HTR-8/SVneo (cell line): Measurements from ENCODE around the gene MGAT5.

ENCODE experiments used
- DNase-seq: peaks from one replicate; pipeline ENCODE4 v3.0.0; 2011; ENCODE audit warnings: low spot score, mixed read lengths; ENCODE audit not compliant: insufficient read length
- FAIRE-seq: peaks from 2 replicates; lab custom pipeline; 2011; peaks lifted over from hg19 to GRCh38; lab: Jason Lieb, UNC

The MGAT5 gene

DNA sequence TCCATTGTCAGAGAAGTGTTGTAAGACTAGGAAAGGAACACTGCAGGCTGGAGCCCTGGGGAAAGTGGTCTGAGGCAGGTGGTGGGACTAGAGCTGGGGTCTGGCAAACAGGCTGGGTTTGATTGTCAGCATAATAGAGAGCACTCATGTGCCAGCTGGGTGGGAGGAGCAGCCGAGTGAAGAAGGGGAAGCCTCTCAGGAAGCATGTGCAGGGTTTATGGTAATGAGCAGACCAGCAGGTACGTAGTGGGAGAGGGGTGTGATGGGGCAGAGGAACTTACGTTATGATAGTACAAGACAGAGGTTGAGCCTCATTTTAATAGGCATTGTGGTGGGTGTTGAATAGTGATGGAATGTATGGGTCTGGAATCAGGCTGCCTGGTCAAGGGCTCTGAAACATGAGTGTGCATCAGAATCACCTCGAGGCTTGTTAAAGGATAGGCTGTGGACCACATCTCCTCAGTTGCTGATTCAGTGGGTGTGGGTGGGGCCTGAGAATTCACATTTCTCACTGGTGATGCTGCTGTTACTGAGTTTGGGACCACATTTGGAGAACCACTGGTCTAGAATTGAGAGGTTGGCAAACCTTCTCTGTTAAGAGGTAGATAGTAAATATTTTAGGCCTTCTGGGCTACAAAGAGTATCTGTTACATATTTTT is 1.7 kb upstream of the MGAT5 start:
- no peak for DNase-seq

DNA sequence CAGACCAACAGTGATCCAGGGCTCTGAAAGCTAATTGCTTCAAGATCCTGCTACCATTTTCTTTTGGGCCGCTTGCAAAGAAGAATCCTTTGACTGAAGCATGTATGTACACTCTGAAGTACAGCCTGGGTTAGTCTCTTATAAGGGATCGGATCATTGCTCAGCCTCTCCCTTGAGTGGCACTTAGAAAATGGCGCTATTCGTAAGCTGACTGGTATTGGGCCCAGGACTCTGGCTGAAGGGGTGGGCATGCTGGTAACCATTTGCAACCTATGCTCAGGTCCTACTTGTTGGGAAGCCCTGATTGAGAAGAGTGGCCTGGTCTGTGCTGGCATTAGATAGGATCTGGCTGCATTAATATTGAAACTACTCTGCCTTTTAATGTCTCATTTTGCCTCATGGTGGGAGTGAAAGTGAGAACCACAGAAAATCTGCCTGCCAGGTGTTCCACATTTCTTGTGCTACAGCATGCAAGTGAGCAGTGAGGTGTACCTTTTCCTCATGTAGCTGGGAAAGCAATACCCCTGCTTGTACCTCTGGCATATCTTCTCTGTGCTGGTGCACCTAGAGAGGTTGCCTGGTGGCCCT is 661 bp upstream of the MGAT5 start:
- no peak for FAIRE-seq
- no peak for DNase-seq

More for the DNA sequence above, 1.7 kb upstream of the MGAT5 start:
- no peak for FAIRE-seq

DNA sequence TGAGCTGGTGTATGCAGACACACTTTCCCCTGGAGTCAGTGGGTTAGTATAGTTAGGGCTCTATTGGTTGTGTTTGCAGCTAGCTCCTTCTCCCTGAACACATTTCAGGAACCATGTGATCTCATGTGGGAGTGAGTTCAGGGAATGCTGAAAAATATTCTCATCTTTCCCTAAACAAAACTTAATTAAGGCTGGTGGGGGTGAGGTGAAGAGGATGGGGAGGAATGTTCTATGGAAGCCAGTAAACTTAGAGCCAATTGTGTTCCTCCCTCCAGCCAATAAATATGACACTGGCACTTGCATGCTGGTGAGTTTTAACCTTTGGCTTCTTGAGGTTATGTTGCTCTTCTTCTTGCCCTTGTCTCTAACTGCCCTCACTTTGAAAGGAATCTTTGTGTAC is 952 bp downstream of the MGAT5 start:
- DNase-seq = no peak
- FAIRE-seq = no peak

DNA sequence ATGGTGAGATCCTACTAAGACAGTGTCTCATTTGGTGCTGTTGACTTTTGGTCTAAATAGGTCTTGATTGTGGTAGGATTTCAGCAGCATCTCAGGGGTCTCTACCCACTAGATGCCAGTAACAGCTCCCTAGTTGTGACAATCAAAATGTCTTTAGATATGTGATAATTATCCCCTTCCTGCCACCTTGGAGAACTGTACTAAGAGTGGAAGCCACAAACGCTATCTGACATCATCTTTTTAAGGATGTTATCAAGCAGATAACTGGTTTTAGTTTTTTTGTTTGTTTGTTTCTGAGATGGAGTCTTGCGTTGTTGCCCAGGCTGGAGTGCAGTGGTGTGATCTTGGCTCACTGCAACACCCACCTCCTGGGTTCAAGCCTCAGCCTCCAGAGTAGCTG is 3.1 kb downstream of the MGAT5 start:
- FAIRE-seq = no peak

DNA sequence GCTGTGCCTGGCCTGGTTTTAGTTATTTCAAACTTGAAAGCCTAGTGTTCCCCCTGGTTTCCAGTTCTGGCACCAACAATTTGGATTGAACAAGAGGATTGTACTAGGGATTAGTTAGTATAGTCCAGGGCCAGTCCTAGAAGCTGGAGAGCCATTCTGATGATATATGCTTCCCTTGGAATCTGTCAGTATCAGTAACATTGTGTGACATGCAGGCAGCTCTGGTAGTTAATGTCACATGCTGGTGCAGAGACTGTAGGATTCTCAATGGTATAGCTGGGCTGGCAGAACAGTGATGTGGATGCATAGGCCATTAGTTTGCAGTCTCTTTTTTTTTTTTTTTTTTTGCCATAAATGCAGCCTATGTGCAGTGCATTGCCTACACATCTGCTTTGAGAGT is 3.6 kb downstream of the MGAT5 start:
- DNase-seq (no peak), FAIRE-seq (no peak)

More for the DNA sequence above, 3.1 kb downstream of the MGAT5 start:
- DNase-seq = no peak

DNA sequence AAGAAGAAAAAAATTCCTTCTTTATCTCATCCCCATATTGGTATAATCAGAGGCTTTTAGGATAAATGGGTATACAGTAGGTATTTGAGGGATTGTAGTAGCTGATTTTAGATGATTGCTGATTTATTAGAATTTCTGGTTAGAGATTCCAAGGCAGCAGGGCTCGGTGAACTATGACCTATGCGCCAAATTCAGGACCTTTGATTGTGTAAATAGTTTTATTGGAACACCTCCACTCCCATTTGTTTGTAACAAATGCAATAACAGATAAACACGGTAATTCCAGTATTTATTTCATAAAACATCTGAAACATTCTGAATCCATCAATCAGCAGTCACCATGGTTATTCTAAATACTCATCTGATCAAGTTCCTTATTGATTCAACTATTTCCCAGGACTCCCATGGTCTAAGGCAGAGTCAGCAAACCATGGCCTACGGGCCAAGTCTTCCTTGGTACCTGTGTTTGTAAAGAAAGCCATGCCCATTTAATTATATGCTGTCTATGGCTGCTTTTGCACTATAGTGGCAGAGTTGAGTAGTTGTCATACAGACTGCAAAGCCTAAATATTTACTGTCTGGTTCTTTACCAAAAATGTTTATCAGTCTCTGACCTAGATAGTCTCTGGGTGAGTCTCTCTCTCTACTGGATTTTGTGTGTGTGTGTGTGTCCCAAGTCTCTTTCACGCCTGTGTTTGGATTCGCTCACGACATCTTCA is 4.3 kb downstream of the MGAT5 start:
- DNase-seq (no peak), FAIRE-seq (no peak)

DNA sequence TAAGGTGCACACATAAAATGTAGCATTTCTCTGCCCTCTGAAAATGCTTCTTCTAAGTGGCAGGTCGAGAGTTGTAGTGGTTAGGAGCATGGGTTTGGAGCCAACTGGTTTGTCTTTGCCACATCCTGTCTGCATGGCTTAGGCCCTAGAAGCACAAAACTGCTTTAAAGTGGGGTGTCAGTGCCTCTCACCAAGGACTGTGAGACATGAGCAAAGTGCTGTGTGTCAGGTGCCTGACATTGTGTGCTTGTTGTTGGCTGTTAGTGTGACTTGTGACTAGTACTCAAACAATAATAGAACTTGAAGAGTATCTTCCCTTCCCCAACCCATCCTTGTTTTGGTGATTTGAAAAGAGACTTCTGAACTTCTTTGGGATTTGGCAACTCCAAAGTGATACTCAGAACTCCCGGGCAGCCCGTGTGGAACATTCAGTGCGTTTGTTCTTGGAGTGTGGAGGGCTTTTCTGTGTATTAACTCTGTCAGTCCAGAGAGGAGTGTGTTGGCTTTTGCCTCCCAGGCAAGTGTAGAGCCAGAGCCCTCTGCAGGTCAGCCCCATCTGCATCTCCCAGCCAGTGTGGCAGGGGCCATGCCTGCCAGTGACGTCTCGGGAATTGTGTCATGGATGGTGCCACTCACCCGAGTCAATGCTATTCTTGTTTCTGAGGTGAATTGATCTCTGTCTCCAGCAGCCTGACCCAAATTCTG is 5.0 kb downstream of the MGAT5 start:
- DNase-seq = no peak
- no peak for FAIRE-seq

DNA sequence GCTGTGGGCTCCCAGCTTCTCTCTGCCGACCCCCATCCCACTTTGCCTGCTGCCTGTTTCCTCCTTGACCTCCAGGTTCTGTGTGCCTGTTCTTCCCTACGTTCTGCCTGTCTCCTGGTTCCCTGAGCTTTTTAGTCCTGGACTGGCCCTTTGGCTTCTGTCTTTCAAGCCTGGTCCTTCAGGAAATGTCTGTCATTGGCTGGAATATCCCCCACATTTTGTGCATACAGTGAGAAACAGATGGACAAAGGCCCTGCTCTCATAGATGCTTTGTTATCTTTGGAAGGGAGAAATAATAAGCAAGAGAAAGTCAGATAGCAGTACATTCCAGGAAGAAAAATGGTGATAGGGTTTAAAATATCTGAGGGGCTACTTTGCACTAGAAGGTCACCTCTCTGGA is 5.7 kb downstream of the MGAT5 start:
- DNase-seq = no peak
- no peak for FAIRE-seq

DNA sequence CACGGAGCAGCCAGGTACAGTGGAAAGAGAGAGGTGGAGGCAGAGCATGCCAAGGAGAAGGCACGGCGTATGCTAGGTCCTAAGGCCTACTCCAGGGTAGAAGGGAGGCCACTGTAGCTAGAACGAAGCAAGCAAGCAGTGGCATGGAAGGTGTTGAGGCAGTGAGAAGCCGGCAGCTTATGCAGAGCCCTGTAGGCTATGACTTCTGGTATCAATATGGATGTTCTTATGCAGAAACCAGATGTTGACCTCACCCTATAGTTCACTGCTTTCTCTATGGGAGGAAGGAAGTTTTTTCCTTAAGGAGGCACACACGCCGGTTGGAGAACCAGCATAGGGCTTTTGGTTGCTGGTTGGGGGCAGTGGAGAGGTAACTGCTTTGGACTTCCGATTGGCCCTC is 6.1 kb downstream of the MGAT5 start:
- FAIRE-seq (no peak), DNase-seq (no peak)

DNA sequence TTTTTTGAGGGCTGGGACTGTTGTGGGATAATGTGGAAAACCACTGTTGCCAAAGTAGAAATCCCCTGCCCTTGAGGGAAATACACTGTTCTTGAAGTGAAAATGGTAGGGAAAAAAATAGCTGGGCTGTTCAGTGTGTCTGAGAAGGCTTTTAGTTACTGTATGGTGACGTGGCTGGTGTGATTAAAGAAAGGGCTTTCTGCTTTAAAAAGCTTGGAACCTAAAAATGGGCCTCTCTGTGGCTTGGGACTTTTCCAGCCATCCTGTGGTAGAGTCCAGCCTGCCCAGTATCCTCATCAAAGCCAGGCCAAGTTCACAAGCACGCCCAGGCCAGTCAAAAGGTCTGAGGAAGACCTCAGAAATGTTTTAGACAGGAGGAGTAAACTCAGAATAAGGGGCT is 6.8 kb downstream of the MGAT5 start:
- DNase-seq (no peak), FAIRE-seq (no peak)

DNA sequence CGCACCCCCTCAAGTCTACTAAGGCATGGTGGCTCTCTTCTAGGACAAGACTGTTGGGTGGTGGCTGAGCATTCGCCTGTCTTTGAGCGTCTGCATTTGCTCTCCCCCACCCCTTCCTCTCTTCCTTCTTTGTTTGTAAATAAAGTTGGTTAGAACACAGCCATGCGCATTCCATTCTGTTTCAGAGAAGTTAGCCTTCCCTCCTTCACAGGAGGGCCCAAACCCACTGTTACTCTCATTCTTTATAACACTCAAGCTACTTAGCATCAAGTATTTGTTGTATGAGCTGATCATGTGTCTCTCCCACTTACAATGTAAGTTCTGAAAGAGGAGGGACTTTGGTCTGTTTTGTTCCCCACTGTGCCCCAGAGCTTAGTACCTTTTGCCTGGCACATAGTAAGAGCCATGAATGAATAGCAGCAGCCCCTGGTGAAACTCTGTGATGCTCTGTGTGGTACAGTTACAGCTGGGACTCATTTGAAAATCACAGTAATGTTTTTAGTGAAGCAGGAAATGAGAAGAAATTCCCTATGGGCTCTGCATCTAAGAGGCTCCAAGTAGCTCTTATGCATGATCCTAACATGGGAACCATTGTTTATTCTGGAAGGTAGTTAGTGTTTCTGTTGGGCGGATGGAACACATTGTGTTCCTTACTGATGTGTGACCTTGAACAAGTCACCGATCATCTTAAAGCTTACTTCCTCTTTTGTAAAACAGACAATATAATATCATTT is 7.7 kb downstream of the MGAT5 start:
- FAIRE-seq (no peak), DNase-seq (no peak)

DNA sequence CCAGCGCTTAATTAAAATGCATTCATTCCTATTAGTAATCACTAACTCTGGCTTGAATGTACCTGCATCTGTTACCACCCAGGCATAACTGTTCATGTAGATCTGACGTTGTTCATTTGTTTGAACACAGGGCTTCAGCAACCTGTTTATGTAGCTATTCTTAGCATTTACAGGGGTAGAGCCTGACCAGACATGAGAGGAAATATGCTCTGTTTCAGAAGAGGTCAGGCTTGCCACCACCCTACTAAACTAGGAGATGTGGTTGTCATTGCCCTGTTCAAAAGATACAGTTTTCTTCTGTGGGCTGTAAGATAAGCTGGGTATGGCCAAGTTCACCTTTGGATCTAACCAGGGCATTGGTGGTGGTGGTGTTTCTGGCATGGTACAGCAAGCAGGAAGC is 8.8 kb downstream of the MGAT5 start:
- no peak for DNase-seq
- FAIRE-seq = no peak

DNA sequence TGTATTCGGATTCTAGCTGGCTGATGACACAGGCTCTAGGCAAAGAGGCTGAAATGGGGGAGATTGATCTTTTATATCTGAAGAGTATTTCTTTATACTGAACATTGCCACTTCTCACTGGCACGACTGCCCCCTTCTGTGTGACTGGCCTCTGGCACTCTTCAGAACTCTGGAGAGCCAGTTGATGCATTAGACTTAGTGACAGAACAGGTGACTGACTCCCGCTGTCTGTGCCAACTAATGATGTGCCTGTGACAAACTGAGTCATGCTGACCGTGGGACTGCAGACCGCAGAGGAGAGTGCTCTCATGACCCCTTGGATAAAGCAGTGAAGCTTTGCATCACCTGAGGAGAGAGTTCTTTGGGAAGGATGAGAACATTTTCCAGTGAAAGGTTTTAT is 14.4 kb downstream of the MGAT5 start:
- FAIRE-seq (no peak), DNase-seq (no peak)

DNA sequence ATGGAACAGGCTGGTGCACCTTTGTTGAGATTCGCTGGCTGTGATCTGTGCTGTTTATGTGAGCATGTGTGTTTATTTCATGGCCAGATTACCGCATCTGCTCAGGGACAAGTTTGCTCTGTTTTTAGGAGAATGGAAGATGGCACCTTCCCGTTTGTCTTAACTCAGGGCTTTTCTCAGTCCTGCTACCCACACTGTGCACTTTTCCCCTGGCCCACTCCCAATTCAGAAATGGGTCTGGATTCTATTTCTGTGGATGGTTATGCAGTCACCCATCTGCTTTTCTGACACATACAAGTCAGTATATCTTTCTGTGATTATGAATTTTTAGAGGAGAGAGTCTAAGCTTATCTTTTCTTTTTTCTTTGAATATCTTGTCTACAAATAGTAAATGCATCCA is 15.4 kb downstream of the MGAT5 start:
- no peak for FAIRE-seq
- no peak for DNase-seq

DNA sequence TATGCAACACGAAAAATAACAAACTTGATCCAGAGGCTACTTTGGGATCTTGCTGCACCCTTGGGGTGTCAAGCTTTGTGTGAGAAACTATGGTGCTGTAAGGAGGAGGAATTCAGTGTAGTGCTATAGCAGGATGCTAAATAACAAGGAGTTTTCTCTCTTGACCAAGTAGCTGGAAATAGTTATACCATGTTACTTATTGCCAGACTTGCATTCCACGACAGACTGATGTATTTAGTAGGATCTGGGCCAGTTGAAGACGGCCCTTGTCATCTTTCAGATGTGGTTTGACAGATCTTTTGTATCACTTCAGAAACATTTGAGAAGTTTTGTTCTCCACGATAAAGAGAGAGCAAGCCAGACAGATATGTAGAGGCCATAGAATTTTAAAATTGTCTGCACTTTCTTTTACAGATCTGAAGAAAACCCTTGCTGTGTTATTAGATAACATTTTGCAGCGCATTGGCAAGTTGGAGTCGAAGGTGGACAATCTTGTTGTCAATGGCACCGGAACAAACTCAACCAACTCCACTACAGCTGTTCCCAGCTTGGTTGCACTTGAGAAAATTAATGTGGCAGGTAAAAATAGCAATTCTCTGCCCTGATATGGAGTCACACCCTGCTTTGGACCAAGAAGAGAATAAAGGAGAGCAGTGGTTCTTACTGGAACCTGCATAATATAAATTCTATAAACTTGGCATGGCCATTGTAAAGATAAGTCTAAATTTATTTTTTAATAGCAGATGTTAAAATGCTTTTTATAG is 16.3 kb downstream of the MGAT5 start:
- FAIRE-seq (no peak), DNase-seq (no peak)

DNA sequence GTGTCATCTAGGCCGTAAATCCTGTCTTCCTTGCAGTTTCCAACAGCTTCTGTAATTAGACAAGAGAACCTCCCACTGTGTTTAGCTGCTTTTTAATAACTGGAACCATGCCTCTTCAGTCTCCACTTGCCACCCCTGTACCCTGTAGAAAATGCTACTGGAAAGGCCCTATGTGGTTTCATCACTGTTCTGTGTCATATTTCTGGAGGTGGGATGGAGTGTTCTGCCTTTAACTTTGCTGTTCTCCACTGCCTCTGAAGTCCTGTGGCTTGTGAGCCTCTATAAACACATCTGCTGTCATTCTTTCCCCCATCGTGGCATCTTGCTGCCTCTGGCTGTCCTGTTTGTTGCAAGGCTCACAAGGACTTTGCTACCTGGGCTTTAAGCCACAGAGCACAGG is 17.9 kb downstream of the MGAT5 start:
- FAIRE-seq (no peak), DNase-seq (no peak)

DNA sequence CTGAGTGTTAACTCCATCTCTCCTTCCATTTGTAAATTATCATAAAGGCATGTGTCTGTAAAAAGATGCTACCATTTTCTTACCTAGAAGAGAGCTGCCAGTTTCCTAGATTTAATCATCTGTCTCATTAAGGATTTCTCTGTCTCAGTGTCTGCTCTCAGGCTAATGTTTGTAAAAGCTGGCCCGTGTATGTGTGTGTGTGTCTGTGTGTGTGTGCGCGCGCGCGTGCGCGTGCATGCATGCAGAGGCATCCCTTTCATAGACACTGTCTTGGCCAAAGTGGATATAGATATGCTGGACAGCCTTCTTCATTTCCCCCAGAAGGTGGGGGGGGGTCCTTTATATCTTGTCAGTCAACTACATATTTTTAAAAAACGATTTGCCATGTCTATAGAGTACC is 18.9 kb downstream of the MGAT5 start:
- DNase-seq = no peak
- FAIRE-seq = no peak

DNA sequence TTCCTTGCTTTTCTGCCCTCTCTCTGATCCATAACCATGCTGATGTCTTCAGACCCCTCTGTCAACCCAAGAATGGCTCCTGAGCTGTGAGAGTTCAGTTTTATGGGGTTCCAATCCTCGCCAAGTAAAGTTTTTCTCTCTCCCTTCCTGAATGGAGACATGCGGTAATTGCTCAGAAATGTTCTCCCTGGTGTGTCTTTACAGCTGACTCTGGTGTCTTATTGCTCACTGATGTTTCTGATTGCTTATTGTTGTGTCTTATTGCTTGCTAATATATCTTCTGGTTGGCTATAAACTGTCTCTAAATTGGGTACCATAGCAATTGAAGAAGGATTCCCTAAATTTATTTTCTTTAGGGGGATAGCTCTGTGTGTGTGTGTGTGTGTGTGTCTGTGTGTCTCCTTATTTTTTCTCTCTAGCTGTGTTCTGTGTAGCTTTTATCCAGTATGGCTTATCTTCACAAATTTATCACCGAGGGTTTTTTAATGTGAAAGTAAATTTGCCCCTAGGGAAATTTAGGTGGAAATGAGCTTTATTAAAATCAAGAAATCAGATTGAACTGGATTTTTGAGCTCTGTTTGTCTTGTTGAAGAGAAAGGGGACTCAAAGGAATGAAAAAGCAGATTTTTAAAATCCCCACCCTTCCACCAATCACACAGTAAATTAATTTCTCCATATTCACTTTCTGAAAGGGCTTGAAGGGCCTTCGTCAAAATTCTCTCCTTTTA is 19.5 kb downstream of the MGAT5 start:
- no peak for FAIRE-seq
- DNase-seq = no peak

DNA sequence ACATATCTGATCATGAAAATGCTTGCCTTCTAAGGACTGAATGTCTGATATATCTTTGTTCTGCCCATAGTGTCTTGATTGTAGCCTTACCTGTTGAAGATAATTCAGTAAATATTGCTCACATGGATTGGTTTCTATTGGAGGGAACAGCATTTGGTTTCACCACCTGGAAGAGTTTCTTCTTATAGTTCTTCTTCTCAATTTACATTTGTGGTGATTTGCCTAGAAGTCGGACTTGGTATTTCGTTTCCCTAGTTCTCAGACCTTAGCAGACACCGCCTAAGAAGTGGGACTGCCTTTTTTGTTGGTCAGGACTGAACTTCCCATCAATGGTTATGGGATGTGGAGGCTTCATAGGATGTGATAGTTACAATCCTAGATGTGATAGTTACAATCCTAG is 20.2 kb downstream of the MGAT5 start:
- FAIRE-seq = no peak

More for the DNA sequence above, 20.2 kb downstream of the MGAT5 start:
- no peak for DNase-seq
